Dedifferentiated amniotic fluid mesenchymal stem cell (primary cell): ENCODE results near the gene FAM83E.
A peak's percentile ranks its signal among the peaks of the same experiment; 100 is the strongest.

Experiments
- DNase-seq: peaks from one replicate; pipeline ENCODE4 v3.0.0-alpha.2; 2016; ENCODE audit errors: extremely low spot score

The FAM83E gene

DNA sequence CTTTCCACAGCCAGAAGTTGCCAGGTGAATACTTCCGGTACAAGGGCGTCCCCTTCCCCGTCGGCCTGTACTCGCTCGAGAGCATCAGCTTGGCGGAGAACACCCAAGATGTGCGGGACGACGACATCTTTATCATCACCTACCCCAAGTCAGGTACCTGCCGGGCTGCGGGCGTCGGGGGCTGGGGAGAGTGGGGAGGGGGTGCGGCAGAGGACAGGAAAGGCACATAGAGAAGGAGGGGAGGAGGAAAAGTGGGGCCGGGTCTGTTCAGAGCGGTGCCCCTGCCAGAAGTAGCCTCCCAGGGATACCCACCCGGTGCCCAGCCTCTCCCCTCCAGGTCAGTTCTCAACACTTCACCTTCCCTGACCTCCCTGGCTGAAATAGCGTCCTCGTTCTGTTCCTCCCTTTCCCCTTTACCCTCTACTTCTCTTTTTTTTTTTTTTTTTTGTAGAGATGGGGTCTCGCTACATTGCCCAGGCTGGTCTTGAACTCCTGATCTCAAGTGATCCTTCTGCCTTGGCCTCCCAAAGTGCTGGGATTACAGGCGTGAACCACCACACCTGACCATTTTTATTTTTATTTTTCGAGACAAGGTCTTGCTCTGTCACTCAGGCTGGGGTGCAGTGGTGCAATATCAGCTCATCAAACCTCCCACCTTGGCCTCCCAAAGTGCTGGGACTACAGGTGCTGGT, 38.8 kb downstream of the FAM83E start:
- DNase-seq: no peak

- no peak for DNase-seq
These were observed 41.7 kb downstream of the FAM83E start for GRCh38 chr19:48573163-48573505.

DNA sequence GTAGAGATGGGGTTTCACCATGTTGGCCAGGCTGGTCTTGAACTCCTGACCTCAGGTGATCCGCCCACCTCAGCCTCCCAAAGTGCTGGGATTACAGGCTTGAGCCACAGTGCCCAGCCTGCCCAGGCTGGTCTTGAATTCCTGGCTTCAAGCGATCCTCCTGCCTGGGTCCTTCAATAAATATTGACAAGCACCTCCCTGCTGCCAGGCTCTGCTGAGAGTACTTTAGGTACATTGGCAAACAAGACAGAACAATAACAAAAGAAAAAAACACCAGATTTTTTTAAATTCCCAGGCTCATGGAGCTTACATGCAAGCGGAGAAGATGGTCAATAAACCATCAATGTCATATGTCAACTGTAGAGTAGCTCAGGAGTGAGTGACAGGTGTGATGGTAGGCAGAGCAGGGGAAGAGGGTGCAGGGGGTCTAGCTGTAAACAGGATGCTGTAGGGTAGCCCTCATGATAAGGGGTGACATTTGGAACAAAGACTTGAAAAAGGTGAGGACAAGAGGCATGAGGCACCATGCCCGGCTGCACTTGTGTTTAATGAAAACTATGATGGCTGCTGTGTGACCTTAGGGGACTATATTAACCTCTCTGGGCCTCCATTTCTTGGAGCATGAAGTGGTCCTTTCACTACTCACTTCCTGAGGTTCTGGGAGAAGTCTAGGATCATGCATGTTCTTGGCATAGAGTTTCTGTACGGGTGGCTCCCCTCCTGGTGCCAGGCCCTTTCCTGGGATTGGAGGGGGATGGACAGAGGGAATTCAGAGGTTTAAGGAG, 43.3 kb downstream of the FAM83E start:
- DNase-seq: no peak

GRCh38 chr19:48569814-48570213, 45.1 kb downstream of the FAM83E start:
- DNase-seq: no peak

DNA sequence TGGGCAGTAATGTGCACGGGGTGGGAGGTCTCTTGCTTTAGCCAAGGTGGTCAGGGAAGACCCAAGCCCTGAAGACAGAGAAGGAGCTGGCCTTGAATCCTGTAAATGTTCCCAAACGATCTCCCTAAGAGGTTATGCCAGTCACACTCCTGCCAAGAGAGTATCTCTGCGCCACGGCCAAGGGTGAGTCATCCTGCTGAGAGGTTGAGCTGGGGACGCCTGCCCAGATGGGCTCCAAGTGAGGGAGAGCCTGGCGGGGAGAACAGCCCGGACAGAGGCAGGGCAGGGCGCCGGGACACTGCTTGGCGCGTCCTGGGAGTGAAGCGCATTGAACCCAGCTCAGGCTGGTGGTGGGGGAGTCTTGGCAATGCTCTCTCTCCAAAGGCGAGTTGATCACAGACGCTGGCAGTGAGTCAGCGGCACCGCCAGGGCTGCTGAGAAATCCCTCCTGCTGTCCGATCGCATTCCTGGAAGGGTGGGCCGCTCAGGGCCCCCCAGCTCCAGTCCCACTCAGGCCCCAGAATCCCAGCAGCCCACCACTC, 46.5 kb downstream of the FAM83E start:
- DNase-seq: peak; percentile 85

- DNase-seq: no peak
These were observed 49.8 kb downstream of the FAM83E start for GRCh38 chr19:48565090-48565489.
